WTC11 (cell line): ENCODE data around the gene JAZF1. TPM values are rescaled to one million over a fixed set of nuclear protein-coding genes. Genes with fewer than 3 reads are reported as not detected.

Experiments used
- ATAC-seq: fragments of 200-7000 bp; cut with Tn5 transposase; 2 replicates; pipeline ENCODE4 v1.10.0; 2021; ENCODE audit warnings: mild to moderate bottlenecking, moderate library complexity
- CTCF ChIA-PET: fragments of 300-600 bp; sonication (Branson Sonifier 250); formaldehyde crosslinking; loops from one replicate; lab custom pipeline; 2021; ENCODE audit warnings: antibody characterized with exemption; lab: Charles Lee
- POLR2A ChIA-PET: fragments of 350-600 bp; sonication (Branson Sonifier 250); formaldehyde crosslinking; loops from one replicate; lab custom pipeline; 2021; ENCODE audit warnings: antibody characterized with exemption; lab: Charles Lee
- DNase-seq: peaks from one replicate; pipeline ENCODE4 v3.0.0; 2021; ENCODE audit warnings: low spot score
- H3K27ac Mint-ChIP-seq: 2 replicates; pipeline ENCODE4 v1.8.0; 2021; ENCODE audit warnings: mixed read lengths
- H3K27me3 Mint-ChIP-seq: 2 replicates; pipeline ENCODE4 v1.8.0; 2021; ENCODE audit warnings: low read depth, mild to moderate bottlenecking, moderate library complexity, mixed read lengths
- H3K36me3 Mint-ChIP-seq: 2 replicates; pipeline ENCODE4 v1.8.0; 2021; ENCODE audit warnings: mixed read lengths
- H3K4me1 Mint-ChIP-seq: 2 replicates; pipeline ENCODE4 v1.8.0; 2022; ENCODE audit warnings: mixed read lengths
- H3K4me3 Mint-ChIP-seq: 2 replicates; pipeline ENCODE4 v1.8.0; 2021; ENCODE audit warnings: mild to moderate bottlenecking, moderate library complexity, mixed read lengths
- H3K9me3 Mint-ChIP-seq: 2 replicates; pipeline ENCODE4 v1.8.0; 2021; ENCODE audit warnings: mixed read lengths
- CREB1 ChIP-seq: sonication (generic); formaldehyde crosslinking; IDR thresholded peaks from 2 replicates; pipeline ENCODE4 v1.8.0; 2023; ENCODE audit warnings: mild to moderate bottlenecking, missing genetic modification reagents
- KAT7 ChIP-seq: sonication (generic); formaldehyde crosslinking; IDR thresholded peaks from 2 replicates; pipeline ENCODE4 v1.8.1; 2023; ENCODE audit warnings: missing genetic modification reagents, mild to moderate bottlenecking, borderline replicate concordance
- NFYB ChIP-seq: sonication (generic); formaldehyde crosslinking; conservative IDR thresholded peaks from 2 replicates; pipeline ENCODE4 v1.8.0; 2022; ENCODE audit warnings: low read depth, missing genetic modification reagents
- NR2C2 ChIP-seq: sonication (generic); formaldehyde crosslinking; IDR thresholded peaks from 2 replicates; pipeline ENCODE4 v1.8.0; 2022; ENCODE audit warnings: mild to moderate bottlenecking, missing genetic modification reagents
- NR3C1 ChIP-seq: sonication (generic); formaldehyde crosslinking; conservative IDR thresholded peaks from 2 replicates; pipeline ENCODE4 v1.8.1; 2023; ENCODE audit warnings: low read depth, mild to moderate bottlenecking, missing genetic modification reagents
- ZNF138 ChIP-seq: sonication (generic); formaldehyde crosslinking; conservative IDR thresholded peaks from 2 replicates; pipeline ENCODE4 v1.8.1; 2022; ENCODE audit warnings: mild to moderate bottlenecking, moderate library complexity, missing genetic modification reagents
- ZNF219 ChIP-seq: sonication (generic); formaldehyde crosslinking; IDR thresholded peaks from 2 replicates; pipeline ENCODE4 v1.8.0; 2023; ENCODE audit warnings: missing genetic modification reagents, mild to moderate bottlenecking, borderline replicate concordance
- total RNA-seq: library from RNA; stranded (reverse); gene quantifications from 3 replicates; pipeline ENCODE4 v1.2.3, GENCODE V29; 2021
- TF ChIP-seq, protein P1 (sequence below): sonication (generic); formaldehyde crosslinking; IDR thresholded peaks from 2 replicates; pipeline ENCODE4 v1.8.1; 2023; ENCODE audit warnings: mild to moderate bottlenecking, missing genetic modification reagents, moderate library complexity
- TF ChIP-seq, protein P2 (sequence below): sonication (generic); formaldehyde crosslinking; IDR thresholded peaks from 2 replicates; pipeline ENCODE4 v1.8.0; 2023; ENCODE audit warnings: missing genetic modification reagents, mild to moderate bottlenecking, borderline replicate concordance
- TF ChIP-seq, protein P3 (sequence below): sonication (generic); formaldehyde crosslinking; IDR thresholded peaks from 2 replicates; pipeline ENCODE4 v1.8.1; 2023; ENCODE audit warnings: mild to moderate bottlenecking, moderate library complexity, missing genetic modification reagents
- TF ChIP-seq, protein P4 (sequence below): sonication (generic); formaldehyde crosslinking; IDR thresholded peaks from 2 replicates; pipeline ENCODE4 v1.8.0; 2022; ENCODE audit warnings: mild to moderate bottlenecking, missing genetic modification reagents

The JAZF1 gene
- total RNA-seq, 1 experiment from 2014 or later, result 19.0 TPM

DNA sequence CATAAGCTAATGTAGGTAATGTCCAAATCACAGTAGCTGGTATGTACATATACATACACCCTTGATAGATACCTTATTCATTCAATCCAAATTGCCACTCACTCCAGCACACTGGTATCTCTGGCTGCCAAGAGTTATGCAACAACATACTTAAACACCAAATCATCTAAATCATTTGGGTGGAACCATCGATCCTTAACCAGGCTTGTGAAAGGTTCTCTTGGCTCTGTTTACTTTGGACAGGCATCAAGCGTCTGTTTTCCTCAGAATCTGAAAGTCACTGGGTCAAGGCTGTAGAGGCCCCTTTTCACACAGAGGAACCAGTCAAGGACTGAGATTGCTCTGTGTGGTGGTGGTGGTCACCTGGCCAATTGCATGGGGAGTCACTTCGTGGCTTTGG lies 24.6 kb downstream of the JAZF1 start:
- POLR2A ChIA-PET, result no interaction called here
- CTCF ChIA-PET, result no interaction called here
- DNase-seq (no peak), ATAC-seq (no peak)
- peaks cover 8% of the 10 kb centered on the region; the same call in 1 of the 2 replicates for H3K36me3 Mint-ChIP-seq
- TF ChIP-seq, protein P1, sequence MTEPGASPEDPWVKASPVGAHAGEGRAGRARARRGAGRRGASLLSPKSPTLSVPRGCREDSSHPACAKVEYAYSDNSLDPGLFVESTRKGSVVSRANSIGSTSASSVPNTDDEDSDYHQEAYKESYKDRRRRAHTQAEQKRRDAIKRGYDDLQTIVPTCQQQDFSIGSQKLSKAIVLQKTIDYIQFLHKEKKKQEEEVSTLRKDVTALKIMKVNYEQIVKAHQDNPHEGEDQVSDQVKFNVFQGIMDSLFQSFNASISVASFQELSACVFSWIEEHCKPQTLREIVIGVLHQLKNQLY (CRISPR knock-in tag), result no peak
- no peak for TF ChIP-seq ZNF138 (CRISPR knock-in tag)
- no peak for TF ChIP-seq ZNF219
- no peak for TF ChIP-seq CREB1
- H3K27me3 Mint-ChIP-seq, result no peaks in the 10 kb centered on the region
- H3K4me1 Mint-ChIP-seq, result peaks cover 33% of the 10 kb centered on the region
- no peaks in the 10 kb centered on the region for H3K9me3 Mint-ChIP-seq
- no peak overlapping the region for H3K4me3 Mint-ChIP-seq
- H3K27ac Mint-ChIP-seq, result no peak overlapping the region

DNA sequence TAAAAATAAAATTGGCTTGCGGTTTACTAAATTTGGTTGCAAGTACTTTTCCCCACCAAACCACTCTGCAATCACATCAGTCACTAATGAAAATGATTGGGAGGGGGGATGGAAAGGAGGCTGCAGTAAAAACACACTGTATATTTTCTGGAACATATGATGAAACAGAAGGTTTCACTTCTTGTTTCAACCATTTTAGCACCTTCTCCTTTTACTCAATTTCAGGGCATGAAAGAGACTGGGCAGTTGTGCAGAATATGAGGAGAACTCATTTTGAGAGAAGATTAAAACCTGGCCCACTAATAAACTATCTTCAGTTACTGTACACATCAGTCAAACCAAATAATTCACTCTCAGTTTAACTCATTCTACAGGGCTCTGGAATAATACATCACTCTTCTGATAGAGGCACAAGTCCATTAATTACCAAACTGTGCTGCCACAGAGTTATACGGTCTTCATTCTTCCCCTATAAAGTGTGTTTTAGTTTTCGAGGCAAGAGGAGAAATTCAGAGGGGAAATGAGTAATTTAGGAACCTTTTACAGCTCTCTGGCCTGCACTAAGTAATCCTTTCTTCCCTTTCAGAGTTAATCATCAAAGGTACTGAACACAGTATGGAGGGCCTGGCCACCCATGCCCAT lies 25.5 kb downstream of the JAZF1 start:
- peaks cover 31% of the 10 kb centered on the region for H3K4me1 Mint-ChIP-seq
- CTCF ChIA-PET, result no interaction called here
- TF ChIP-seq, protein P2, sequence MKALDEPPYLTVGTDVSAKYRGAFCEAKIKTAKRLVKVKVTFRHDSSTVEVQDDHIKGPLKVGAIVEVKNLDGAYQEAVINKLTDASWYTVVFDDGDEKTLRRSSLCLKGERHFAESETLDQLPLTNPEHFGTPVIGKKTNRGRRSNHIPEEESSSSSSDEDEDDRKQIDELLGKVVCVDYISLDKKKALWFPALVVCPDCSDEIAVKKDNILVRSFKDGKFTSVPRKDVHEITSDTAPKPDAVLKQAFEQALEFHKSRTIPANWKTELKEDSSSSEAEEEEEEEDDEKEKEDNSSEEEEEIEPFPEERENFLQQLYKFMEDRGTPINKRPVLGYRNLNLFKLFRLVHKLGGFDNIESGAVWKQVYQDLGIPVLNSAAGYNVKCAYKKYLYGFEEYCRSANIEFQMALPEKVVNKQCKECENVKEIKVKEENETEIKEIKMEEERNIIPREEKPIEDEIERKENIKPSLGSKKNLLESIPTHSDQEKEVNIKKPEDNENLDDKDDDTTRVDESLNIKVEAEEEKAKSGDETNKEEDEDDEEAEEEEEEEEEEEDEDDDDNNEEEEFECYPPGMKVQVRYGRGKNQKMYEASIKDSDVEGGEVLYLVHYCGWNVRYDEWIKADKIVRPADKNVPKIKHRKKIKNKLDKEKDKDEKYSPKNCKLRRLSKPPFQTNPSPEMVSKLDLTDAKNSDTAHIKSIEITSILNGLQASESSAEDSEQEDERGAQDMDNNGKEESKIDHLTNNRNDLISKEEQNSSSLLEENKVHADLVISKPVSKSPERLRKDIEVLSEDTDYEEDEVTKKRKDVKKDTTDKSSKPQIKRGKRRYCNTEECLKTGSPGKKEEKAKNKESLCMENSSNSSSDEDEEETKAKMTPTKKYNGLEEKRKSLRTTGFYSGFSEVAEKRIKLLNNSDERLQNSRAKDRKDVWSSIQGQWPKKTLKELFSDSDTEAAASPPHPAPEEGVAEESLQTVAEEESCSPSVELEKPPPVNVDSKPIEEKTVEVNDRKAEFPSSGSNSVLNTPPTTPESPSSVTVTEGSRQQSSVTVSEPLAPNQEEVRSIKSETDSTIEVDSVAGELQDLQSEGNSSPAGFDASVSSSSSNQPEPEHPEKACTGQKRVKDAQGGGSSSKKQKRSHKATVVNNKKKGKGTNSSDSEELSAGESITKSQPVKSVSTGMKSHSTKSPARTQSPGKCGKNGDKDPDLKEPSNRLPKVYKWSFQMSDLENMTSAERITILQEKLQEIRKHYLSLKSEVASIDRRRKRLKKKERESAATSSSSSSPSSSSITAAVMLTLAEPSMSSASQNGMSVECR (CRISPR knock-in tag), result no peak
- TF ChIP-seq, all 79 proteins: peak for 0
- H3K27ac Mint-ChIP-seq, result no peak overlapping the region
- H3K9me3 Mint-ChIP-seq, result no peaks in the 10 kb centered on the region
- H3K36me3 Mint-ChIP-seq, result peaks cover 8% of the 10 kb centered on the region; the same call in 1 of the 2 replicates
- H3K4me3 Mint-ChIP-seq, result no peak overlapping the region
- no peak for DNase-seq
- no peaks in the 10 kb centered on the region for H3K27me3 Mint-ChIP-seq
- POLR2A ChIA-PET, result no interaction called here
- ATAC-seq, result no peak

DNA sequence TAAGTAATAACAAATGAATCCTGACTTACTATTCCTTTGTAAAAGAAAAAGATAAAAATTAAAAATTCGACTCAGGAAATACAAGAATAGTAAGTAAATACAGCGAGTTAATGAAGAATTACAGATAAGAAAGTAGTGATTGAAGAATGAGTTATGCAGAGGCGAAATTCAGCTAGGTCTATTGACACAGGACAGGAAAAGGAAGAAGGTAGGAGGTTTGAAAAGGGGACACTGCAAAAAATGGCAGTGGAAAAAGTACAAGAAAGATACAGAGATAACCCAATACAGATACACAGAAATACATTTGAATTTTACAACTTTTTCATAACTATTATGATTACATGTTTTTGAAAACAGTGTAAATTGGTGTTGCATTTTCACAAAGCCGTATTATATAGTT lies 28.0 kb downstream of the JAZF1 start:
- H3K4me1 Mint-ChIP-seq, result peaks cover 37% of the 10 kb centered on the region
- DNase-seq (no peak), ATAC-seq (no peak)
- H3K9me3 Mint-ChIP-seq, result no peaks in the 10 kb centered on the region
- no peak overlapping the region for H3K4me3 Mint-ChIP-seq
- no peak overlapping the region for H3K27ac Mint-ChIP-seq
- CTCF ChIA-PET, result interaction anchor here (0.6 kb wide), 1 partner anchor 10 kb away, joined by 3 read pairs; no protein-coding TSS in a partner anchor
- TF ChIP-seq KAT7 (CRISPR knock-in tag) (no peak), NR2C2 (no peak), NFYB (CRISPR knock-in tag) (no peak), NR3C1 (CRISPR knock-in tag) (no peak)
- TF ChIP-seq, protein P3, sequence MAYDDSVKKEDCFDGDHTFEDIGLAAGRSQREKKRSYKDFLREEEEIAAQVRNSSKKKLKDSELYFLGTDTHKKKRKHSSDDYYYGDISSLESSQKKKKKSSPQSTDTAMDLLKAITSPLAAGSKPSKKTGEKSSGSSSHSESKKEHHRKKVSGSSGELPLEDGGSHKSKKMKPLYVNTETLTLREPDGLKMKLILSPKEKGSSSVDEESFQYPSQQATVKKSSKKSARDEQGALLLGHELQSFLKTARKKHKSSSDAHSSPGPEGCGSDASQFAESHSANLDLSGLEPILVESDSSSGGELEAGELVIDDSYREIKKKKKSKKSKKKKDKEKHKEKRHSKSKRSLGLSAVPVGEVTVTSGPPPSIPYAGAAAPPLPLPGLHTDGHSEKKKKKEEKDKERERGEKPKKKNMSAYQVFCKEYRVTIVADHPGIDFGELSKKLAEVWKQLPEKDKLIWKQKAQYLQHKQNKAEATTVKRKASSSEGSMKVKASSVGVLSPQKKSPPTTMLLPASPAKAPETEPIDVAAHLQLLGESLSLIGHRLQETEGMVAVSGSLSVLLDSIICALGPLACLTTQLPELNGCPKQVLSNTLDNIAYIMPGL (CRISPR knock-in tag), result no peak
- TF ChIP-seq, protein P4, sequence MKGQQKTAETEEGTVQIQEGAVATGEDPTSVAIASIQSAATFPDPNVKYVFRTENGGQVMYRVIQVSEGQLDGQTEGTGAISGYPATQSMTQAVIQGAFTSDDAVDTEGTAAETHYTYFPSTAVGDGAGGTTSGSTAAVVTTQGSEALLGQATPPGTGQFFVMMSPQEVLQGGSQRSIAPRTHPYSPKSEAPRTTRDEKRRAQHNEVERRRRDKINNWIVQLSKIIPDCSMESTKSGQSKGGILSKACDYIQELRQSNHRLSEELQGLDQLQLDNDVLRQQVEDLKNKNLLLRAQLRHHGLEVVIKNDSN (CRISPR knock-in tag), result no peak
- TF ChIP-seq, all 79 proteins: peak for 0
- POLR2A ChIA-PET, result no interaction called here
- Mint-ChIP-seq H3K36me3 (no peaks in the 10 kb centered on the region), H3K27me3 (no peaks in the 10 kb centered on the region)
